Fibroblast of lung (primary cell): ENCODE measurements around the gene FRMD4A. TPM values are rescaled to one million over a fixed set of nuclear protein-coding genes. Genes with fewer than 3 reads are reported as not detected.
"Not testable (repeated sequence)": the region's sequence is repeated elsewhere in the genome, so short reads cannot be mapped to it uniquely, and the experiment has no call there.

Experiments
- DNase-seq, 2 donors: peaks; one replicate each; pipeline versions ENCODE4 v3.0.0 to v3.0.0-alpha.2; 2010; ENCODE audit warnings: low read depth in 2 of 2
- H2AFZ ChIP-seq: 2 replicates; pipeline ENCODE4 v1.5.1; 2012; ENCODE audit warnings: low read length, control low read depth, inconsistent platforms
- H3K27ac ChIP-seq: 2 replicates; pipeline ENCODE4 v1.5.1; 2011; ENCODE audit warnings: low read length, control low read depth; ENCODE audit not compliant: insufficient read depth
- H3K27me3 ChIP-seq: 2 replicates; pipeline ENCODE4 v1.5.1; 2011; ENCODE audit warnings: mild to moderate bottlenecking, low read length; ENCODE audit not compliant: control insufficient read depth, insufficient read depth
- H3K36me3 ChIP-seq: 2 replicates; pipeline ENCODE4 v1.5.1; 2011; ENCODE audit warnings: low read length; ENCODE audit not compliant: control insufficient read depth, insufficient read depth
- H3K4me1 ChIP-seq: 2 replicates; pipeline ENCODE4 v1.5.1; 2011; ENCODE audit warnings: low read length; ENCODE audit not compliant: control insufficient read depth, insufficient read depth; ENCODE audit errors: extremely low read depth
- H3K4me2 ChIP-seq: 2 replicates; pipeline ENCODE4 v1.5.1; 2011; ENCODE audit warnings: low read length, control low read depth; ENCODE audit not compliant: insufficient read depth; ENCODE audit errors: extremely low read depth
- H3K4me3 ChIP-seq, 4 experiments: fragments of 200-600 bp in 1 of 4; sonication (generic) in 1 of 4; replicated peaks in 1 of 4; 2 replicates each; pipeline ENCODE4 v1.5.1; 2011 to 2016; ENCODE audit warnings: low read length in 4 of 4, low read depth in 3 of 4, mild to moderate bottlenecking in 3 of 4, control low read depth in 2 of 4, inconsistent platforms in 1 of 4, mixed read lengths in 1 of 4; ENCODE audit not compliant: insufficient read depth in 1 of 4; ENCODE audit errors: control extremely low read depth in 1 of 4
- H3K79me2 ChIP-seq: 2 replicates; pipeline ENCODE4 v1.5.1; 2012; ENCODE audit warnings: mild to moderate bottlenecking, low read length, inconsistent platforms; ENCODE audit not compliant: control insufficient read depth, insufficient read depth
- H3K9ac ChIP-seq: 2 replicates; pipeline ENCODE4 v1.5.1; 2011; ENCODE audit warnings: mild to moderate bottlenecking, low read length, control low read depth; ENCODE audit not compliant: insufficient read depth
- H3K9me3 ChIP-seq: 2 replicates; pipeline ENCODE4 v1.5.1; 2012; ENCODE audit warnings: low read depth, low read length; ENCODE audit not compliant: control insufficient read depth, insufficient read depth
- H4K20me1 ChIP-seq: 2 replicates; pipeline ENCODE4 v1.5.1; 2011; ENCODE audit warnings: low read length; ENCODE audit not compliant: control insufficient read depth, insufficient read depth; ENCODE audit errors: extremely low read depth
- EZH2 ChIP-seq: IDR thresholded peaks from 2 replicates; pipeline ENCODE4 v1.5.1; 2012; ENCODE audit warnings: low read length, control low read depth, mild to moderate bottlenecking; ENCODE audit errors: missing control alignments
- polyA plus RNA-seq, 2 donors: library from polyadenylated mRNA; depleted of rRNA in 1 of 2; stranded (reverse) in 1 of 2; unstranded in 1 of 2; fragments of >200 nt; gene quantifications; 2 replicates each; pipeline ENCODE4 v1.2.1, GENCODE V29; 2011 to 2012; ENCODE audit warnings: missing spikeins in 1 of 2
- total RNA-seq: library from RNA; depleted of rRNA; stranded (reverse); fragments of >200 nt; gene quantifications from 2 replicates; pipeline ENCODE4 v1.2.1, GENCODE V29; 2014
- TF ChIP-seq, protein P1 (sequence below), 2 donors: IDR thresholded peaks in 1 of 2; conservative IDR thresholded peaks in 1 of 2; 1 replicate in 1 of 2; 2 replicates in 1 of 2; pipeline ENCODE4 v1.5.1; 2011 to 2012; ENCODE audit warnings: low read length in 2 of 2, control low read depth in 1 of 2, inconsistent platforms in 1 of 2, low read depth in 1 of 2, mild to moderate bottlenecking in 1 of 2

Gene FRMD4A
- total and polyA plus RNA-seq, 2 donors (not counting 1 experiment from before 2014, with no cell fraction given), result 26.9 to 63.6 TPM

DNA sequence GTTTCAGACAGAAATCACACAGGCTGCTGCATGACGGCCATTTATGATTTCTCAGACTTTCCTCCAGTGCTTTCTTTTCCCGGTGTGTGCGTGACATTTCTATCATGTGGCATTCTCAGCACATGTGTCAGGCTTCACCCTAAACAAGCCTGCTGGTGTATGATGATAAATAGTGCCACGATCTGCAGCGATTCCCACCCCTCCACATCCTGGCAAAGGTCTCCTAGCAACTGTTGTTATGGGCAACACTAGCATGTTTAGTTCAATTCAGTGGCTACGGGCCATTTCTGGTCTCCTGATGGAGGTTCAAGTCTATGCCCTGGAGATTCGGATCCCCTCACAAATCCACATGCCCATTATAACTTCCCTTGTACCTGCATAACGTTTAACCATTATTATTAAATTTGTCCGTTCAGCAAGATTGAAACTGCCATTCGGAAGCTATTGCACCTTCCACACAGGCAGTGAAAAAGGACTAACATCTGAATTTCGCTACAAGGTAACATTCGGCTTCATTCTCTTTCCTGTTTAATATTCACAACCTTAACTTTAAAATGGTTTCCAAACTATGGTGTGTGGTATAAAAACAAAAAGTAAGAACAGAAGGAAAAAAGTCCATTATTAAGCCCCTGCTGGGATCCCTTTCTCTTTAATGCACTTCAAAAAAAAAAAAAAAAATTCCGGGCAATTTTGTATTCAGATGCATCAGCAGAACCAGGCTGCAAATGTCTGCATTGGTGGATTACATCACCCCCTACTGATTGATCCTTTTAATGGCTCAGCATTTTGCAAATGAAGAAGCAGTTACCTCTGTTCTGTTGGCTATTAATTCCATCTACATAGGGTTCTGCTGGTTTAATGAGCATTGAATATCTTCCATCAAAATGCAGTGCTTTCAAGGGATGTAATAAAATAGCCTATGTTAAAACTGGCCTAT is 90.2 kb downstream of the FRMD4A start:
- H3K9ac ChIP-seq, result no peak overlapping the region
- H3K36me3 ChIP-seq, result no peaks in the 10 kb centered on the region
- H2AFZ ChIP-seq, result no peak overlapping the region
- no peak overlapping the region for H3K4me3 ChIP-seq
- no peaks in the 10 kb centered on the region for H3K4me1 ChIP-seq
- no peak overlapping the region for H3K27ac ChIP-seq
- no peak overlapping the region for H3K4me2 ChIP-seq
- H3K9me3 ChIP-seq, result no peaks in the 10 kb centered on the region
- TF ChIP-seq EZH2, result no peak
- TF ChIP-seq, protein P1, sequence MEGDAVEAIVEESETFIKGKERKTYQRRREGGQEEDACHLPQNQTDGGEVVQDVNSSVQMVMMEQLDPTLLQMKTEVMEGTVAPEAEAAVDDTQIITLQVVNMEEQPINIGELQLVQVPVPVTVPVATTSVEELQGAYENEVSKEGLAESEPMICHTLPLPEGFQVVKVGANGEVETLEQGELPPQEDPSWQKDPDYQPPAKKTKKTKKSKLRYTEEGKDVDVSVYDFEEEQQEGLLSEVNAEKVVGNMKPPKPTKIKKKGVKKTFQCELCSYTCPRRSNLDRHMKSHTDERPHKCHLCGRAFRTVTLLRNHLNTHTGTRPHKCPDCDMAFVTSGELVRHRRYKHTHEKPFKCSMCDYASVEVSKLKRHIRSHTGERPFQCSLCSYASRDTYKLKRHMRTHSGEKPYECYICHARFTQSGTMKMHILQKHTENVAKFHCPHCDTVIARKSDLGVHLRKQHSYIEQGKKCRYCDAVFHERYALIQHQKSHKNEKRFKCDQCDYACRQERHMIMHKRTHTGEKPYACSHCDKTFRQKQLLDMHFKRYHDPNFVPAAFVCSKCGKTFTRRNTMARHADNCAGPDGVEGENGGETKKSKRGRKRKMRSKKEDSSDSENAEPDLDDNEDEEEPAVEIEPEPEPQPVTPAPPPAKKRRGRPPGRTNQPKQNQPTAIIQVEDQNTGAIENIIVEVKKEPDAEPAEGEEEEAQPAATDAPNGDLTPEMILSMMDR (conservative IDR thresholded peaks at IDR 0.05 in 1 of 2, IDR thresholded peaks at IDR 0.05 in 1 of 2; ENCODE audit: low read depth in 1 of 2, low read length in 2 of 2), result no peak
- H4K20me1 ChIP-seq, result no peaks in the 10 kb centered on the region
- DNase-seq, result peak; percentile 8 to 50
- no peaks in the 10 kb centered on the region for H3K79me2 ChIP-seq
- H3K27me3 ChIP-seq, result peaks cover 9% of the 10 kb centered on the region

GRCh38 chr10:14238659-14239058 is 92.1 kb downstream of the FRMD4A start:
- H3K36me3 ChIP-seq, H2AFZ ChIP-seq, H3K4me3 ChIP-seq, H4K20me1 ChIP-seq, H3K4me1 ChIP-seq, DNase-seq, H3K9ac ChIP-seq, H3K4me2 ChIP-seq, H3K79me2 ChIP-seq, H3K27ac ChIP-seq, H3K9me3 ChIP-seq: not testable (repeated sequence)
- H3K27me3 ChIP-seq, result peaks cover 18% of the 10 kb centered on the region

DNA sequence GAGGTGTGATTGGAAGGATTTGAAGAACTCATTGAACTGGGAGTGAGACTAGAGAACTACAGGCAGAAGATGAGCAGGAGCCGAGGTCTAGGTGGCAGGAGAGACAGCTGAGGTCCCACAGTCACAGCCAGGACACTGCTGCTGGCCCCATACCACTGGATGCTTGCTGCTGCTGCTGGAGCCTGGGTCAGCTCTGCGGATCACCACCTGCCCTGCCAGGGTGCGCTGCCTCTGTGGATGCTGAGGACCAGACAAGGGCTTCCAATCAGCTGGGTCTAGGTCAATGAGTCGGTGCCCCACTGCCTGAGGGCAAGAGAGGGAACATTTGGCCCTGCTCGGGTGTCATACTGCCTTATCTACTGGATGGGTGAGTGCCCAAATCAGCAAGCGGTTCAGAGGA is 94.4 kb downstream of the FRMD4A start:
- no peak for TF ChIP-seq EZH2
- no peak overlapping the region for H3K4me2 ChIP-seq

GRCh38 chr10:14235566-14236195 is 95.0 kb downstream of the FRMD4A start:
- Histone ChIP-seq H4K20me1 (no peaks in the 10 kb centered on the region), H3K9me3 (no peaks in the 10 kb centered on the region), H3K4me1 (no peaks in the 10 kb centered on the region), H2AFZ (no peak overlapping the region), H3K9ac (no peak overlapping the region), H3K36me3 (no peaks in the 10 kb centered on the region), H3K79me2 (no peaks in the 10 kb centered on the region), H3K27me3 (peaks cover 19% of the 10 kb centered on the region), H3K4me3 (no peak overlapping the region), H3K27ac (no peak overlapping the region), H3K4me2 (no peak overlapping the region)
- no peak for DNase-seq
- TF ChIP-seq, protein P1 (conservative IDR thresholded peaks at IDR 0.05 in 1 of 2, IDR thresholded peaks at IDR 0.05 in 1 of 2; ENCODE audit: low read depth in 1 of 2, low read length in 2 of 2), result no peak
- TF ChIP-seq EZH2, result no peak

More for the DNA sequence above, 94.4 kb downstream of the FRMD4A start:
- H3K4me1 ChIP-seq, result no peaks in the 10 kb centered on the region
- no peaks in the 10 kb centered on the region for H3K79me2 ChIP-seq
- no peak for DNase-seq
- no peaks in the 10 kb centered on the region for H3K36me3 ChIP-seq
- H3K9me3 ChIP-seq, result no peaks in the 10 kb centered on the region
- no peak overlapping the region for H3K9ac ChIP-seq
- no peaks in the 10 kb centered on the region for H4K20me1 ChIP-seq
- H3K27me3 ChIP-seq, result peaks cover 19% of the 10 kb centered on the region
- no peak overlapping the region for H2AFZ ChIP-seq
- no peak overlapping the region for H3K27ac ChIP-seq
- H3K4me3 ChIP-seq, result no peak overlapping the region
